Fibroblast of lung (primary cell): Measurements from ENCODE around the gene PSG1.
"Not testable (repeated sequence)": the region's sequence is repeated elsewhere in the genome, so short reads cannot be mapped to it uniquely, and the experiment has no call there.

Experiments used
- CTCF ChIP-seq, 2 donors: IDR thresholded peaks in 1 of 2; conservative IDR thresholded peaks in 1 of 2; 1 replicate in 1 of 2; 2 replicates in 1 of 2; pipeline ENCODE4 v1.5.1; 2011 to 2012; ENCODE audit warnings: low read length in 2 of 2, control low read depth in 1 of 2, inconsistent platforms in 1 of 2, low read depth in 1 of 2, mild to moderate bottlenecking in 1 of 2
- EZH2 ChIP-seq: IDR thresholded peaks from 2 replicates; pipeline ENCODE4 v1.5.1; 2012; ENCODE audit warnings: low read length, control low read depth, mild to moderate bottlenecking; ENCODE audit errors: missing control alignments

- TF ChIP-seq CTCF (conservative IDR thresholded peaks at IDR 0.05 in 1 of 2, IDR thresholded peaks at IDR 0.05 in 1 of 2; ENCODE audit: low read depth in 1 of 2, low read length in 2 of 2); EZH2: not testable (repeated sequence)
Measured at GRCh38 chr19:42852821-42853220, 26.7 kb downstream of the PSG1 start.
